Activated naive CD8-positive, alpha-beta T cell treated with anti-CD3 and anti-CD28 coated beads, Interleukin-2, amount 50 U/mL, for 16 hours (primary cell): ENCODE results near the gene P2RY8.
"Not testable (repeated sequence)": the region's sequence is repeated elsewhere in the genome, so short reads cannot be mapped to it uniquely, and the experiment has no call there.

Source experiments
- DNase-seq: peaks from one replicate; pipeline ENCODE4 v3.0.0-alpha.2; 2020; ENCODE audit warnings: low read depth, low spot score

Gene P2RY8

DNA sequence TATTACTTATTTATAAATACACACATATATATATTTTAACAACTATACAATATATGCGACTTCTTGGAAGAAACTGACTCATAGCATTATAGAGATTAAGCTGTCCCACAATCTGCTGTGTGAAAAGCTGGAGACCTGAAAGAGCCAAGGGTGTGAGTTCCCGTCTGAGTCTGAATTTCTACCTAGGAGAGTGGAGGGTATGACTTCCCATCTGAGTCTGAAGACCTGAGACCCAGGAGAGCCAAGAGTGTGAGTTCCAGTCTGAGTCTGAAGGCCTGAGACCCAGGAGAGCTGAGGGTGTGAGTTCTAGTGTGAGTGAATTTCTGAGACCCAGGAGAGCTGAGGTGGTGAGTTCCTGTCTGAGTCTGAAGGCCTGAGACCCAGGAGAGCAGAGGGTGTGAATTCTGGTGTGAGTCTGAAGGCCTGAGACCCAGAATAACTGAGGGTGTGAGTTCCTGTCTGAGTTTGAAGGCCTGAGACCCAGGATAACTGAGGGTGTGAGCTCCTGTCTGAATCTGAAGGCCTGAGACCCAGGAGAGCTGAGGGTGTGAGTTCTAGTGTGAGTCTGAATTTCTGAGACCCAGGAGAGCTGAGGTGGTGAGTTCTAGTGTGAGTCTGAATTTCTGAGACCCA lies 8.9 kb upstream of the P2RY8 start:
- DNase-seq: no peak

DNA sequence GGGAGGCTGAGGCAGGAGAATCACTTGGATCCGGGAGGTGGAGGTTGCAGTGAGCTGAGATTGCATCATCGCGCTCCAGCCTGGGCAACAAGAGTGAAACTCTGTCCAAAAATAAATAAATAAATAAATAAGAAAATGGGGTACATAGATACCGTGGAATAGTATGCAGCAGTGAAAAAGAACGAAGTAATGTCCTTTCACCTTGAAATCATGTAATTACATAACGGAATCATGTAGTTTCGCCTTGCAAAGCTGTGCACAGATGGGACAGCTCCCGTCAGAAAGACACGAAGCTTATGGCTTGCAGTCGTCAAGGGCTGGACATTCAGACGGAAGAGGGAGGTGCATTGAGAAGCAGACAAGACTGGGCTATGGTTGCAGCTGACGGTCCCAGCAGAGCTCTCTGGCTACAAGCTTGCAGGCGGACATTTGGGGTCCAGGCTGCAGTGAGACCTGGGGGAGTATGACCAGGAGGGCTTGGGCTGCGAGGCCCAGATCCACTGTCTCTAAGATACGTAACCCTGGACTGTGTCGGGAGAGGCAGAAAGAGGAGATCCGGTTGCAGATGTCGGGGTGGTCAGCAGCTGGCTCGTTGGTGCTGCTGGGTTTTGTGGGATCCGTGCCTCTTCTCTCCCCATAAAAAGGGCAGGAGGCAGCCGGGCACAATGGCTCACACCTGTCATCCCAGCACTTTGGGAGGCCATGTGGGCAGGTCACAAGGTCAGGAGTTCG lies 6.2 kb upstream of the P2RY8 start:
- no peak for DNase-seq

DNA sequence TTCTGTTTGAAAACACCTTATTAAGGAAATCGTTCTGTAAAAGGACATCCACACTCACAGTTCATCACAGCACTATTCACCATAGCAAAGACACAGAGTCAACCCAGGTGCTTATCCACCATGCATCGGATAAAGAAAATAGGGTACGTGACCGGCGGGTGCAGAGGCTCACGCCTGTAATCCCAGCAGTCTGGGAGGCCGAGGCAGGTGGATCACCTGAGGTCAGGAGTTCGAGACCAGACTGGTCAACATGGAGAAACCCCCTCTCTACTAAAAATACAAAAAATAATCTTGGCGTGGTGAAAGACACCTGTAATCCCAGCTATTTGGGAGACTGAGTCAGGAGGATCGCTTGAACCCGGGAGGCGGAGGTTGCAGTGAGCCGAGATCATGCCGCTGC lies 2.2 kb upstream of the P2RY8 start:
- DNase-seq: not testable (repeated sequence)

DNA sequence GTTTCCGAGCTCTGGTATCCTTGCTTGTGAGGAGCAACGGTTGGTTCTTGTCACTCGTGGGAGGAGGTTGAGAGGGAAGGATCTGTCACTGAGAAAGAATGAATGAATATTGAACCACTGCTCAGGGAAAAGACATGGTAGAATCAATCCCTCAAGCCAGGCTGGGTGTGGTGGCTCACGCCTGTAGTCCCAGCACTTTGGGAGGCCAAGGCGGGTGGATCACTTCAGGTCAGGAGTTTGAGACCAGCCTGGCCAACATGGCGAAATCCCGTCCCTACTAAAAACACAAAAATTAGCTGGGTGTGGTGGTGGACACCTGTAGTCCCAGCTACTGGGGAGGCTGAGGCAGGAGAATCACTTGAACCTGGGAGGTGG lies 718 bp upstream of the P2RY8 start:
- not testable (repeated sequence) for DNase-seq

DNA sequence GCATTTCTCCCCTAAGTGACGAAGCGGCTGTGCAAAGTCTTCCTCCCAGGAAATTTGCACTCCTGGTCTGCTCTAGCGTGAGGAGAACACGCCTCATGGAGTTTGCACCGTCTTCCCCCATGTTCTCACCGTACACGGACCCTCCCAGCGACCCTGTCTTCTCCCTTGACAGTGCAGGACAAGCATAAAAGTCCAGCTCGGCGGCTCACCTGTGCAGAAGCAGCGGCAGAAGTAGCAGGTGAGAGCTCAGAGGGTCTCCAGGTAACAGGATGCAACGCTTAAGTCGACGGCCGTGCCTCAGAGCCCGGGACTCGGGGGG lies 314 bp downstream of the P2RY8 start:
- no peak for DNase-seq

DNA sequence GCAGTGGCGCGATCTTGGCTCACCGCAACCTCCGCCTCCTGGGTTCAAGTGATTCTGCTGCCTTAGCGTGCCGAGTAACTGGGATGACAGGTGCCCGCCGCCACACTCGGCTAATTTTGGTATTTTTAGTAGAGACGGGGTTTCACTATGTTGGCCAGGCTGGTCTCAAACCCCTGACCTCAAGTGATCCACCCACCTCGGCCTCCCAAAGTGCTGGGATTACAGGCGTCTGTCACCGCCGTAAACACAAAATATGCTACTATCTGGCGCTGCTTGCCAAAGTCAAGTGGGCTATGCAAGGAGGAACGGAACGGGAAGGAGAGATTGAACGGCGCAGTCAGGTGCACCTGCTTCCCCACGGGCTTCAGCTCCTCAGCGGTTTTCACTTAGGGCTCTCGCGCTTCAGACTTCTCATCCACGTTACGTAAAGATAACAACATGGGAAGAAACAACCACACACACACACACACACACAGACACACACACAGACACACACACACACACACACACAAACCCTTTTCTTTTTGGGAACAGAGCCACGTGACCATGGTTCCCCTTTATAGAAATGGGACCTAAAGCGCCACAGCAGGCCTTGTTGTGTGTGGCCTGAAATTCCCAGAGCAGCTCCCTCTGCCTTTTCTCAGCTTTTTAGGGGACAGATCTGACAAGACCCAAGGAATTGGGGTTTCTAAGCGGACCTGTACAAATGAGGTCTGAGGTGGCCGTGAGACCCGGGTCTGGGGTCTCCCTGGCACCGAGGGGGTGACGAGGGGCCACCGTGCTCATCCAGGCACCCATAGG lies 1.5 kb downstream of the P2RY8 start:
- DNase-seq: no peak

DNA sequence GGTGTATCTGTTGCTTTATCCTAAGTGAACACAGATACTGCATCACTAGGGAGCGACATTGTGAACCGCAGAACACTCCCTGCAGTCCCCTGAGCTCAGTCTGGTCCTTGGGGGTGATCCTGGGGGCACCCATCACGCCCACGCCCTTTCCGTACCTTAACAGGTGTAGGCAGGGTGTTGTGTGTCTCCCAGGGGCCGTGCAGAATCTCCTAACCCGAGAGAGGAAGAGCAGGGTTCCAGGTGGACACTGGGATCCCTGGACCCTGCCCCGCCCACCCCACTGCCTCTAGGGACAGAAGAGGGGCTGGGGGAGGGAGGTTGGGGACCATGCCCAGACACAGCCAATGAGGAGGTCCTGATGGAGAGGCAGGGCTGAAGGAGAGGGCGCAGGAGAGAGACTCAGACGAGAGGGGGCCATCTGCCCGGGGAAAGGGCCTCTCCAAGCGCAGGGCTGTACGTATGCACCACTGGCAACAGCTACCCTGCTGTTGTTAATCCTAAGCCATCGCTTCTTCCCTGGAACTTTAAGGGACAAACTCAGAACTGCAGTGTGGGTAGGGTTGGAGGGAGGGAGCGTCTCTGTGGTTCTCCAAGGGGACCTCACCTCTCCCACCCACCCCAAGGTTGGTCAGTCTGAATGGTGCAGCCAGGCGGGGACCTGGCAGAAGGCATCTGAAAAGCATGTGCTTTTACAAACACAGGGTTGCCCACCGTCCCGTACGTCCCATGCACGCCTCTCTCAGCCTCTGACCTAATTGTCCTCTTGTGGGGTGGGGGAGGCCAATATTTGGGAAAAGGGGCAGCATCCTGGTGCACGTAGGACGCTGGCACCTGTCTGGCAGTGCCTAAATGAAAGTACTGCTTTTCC lies 2.5 kb downstream of the P2RY8 start:
- no peak for DNase-seq

DNA sequence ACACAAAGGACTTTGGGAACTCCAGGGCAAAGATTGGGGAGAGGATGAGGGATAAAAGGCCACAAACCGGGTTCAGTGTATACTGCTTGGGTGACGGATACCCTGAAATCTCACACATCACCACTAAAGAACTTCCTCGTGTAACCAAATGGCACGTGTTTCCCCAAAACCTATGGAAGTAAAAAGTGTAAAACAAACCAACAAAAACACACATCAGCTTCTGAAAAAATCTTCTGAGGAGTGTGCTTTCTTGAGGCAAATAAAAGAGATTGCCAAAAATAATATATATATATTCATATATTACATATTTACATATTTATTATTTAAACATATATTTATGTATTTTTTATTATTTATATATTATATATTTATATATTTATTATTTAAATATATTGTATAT lies 3.9 kb downstream of the P2RY8 start:
- DNase-seq: no peak

DNA sequence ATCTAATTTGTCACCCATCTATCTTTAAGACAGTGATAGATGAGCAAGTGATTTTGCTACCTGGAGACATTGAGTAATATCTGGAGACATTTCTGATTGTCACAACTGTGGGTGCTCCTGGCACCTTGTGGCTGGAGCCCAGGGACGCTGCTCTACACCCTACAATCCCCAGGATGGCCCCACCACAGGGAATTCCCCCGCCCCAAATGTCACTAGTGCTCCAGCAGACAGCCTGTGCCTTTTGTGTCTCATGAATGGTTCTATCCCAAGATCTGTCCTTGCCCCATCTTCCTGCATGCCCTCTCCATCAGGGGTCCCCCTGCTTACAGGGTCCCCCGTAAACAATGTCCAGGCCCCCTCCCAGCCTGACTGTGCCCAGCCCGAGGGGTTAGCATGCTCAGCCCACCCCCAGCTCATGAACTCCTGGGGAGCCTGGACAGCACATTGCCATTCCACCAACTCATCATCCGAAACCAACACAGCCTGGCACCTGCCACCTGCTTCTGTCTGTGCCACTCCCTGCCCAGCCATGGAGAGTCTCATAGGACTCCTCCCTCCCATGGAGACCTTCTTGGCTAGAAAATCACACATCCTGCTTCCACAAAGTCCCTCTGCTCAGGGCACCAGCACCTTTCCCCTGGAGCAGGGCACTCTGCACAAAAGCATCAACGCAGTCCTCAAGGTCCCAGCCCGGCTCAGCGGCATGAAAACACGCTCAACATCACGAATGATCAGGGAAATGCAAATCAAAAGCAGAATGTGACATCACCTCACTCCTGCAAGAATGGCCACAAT lies 5.7 kb downstream of the P2RY8 start:
- DNase-seq: no peak

DNA sequence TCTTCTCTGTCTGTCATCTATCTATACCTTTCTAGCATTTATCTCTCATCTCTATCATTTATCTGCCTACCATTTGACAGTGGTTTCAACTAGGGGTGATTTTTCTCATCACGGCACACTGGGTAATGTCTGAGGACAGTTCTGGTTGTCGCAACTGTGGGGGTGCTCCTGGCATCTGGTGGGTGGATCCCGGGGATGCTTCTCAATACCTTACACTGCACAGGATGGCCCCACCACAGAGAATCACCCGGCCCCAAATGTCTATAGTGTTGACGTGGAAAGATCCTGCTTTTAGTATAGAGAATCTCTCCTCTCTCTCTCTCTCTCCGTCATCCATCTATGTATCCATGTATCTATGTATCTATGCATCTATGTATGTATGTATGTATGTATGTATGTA lies 7.2 kb downstream of the P2RY8 start:
- no peak for DNase-seq

DNA sequence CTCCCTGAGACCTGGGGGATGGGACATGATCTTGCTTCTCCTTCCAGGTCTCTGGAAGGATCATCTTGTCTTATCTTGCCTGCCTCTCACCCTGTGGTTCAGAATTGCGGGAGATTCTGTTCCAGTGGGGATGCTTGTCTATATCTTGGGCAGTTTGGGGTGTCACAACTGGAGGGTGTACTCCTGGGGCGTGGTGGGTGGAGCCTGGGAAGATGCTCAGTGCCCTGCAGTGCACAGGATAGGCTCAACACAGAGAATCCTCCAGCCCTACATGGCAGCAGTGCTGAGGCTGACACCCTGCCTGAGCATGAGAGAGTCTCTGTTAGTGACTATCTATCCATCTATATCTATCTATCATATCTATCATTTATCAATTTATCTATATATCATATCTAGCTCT lies 7.7 kb downstream of the P2RY8 start:
- DNase-seq: no peak

DNA sequence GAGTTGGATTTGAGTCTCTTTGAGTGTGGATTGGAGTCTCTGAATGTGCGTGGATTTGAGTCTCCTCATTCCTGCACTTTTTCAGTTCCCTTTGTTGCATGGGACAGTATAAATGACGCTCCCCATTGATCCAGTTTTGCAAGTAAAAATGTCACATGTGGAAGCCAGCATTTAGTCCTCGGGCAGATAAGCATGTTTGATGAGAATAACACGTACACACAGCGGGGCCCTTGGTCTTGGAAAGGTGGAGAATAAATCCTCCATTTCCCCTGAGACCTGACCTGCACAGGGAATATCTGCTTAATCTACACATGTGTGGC lies 8.1 kb downstream of the P2RY8 start:
- DNase-seq: no peak

DNA sequence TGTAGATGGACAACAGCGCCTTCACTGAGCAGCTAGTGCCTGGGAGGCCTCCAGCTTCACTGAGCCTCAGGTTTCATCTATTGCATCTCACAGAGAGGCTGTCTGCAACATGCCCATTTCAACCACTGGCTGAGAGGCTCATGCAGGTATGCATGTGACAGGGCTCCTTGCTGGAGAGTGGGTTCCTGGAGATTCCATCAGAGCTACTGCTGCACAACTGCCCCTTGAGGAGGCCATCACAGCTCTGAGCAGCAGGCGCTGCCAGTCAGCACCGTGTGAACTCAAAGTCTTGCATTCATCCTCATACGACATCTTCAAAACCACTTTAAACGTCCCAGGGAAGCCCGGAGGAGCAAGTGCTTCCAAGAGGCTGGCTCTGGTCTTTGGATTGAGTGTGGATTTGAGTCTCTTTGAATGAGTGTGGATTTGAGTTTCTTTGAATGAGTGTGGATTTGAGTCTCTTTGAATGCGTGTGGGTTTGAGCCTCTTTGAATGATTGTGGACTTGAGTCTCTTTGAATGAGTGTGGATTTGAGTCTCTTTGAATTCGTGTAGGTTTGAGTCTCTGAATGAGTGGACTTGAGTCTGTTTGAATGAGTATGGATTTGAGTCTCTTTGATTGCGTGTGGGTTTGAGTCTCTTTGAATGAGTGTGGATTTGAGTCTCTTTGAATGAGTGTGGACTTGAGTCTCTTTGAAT lies 8.7 kb downstream of the P2RY8 start:
- no peak for DNase-seq

DNA sequence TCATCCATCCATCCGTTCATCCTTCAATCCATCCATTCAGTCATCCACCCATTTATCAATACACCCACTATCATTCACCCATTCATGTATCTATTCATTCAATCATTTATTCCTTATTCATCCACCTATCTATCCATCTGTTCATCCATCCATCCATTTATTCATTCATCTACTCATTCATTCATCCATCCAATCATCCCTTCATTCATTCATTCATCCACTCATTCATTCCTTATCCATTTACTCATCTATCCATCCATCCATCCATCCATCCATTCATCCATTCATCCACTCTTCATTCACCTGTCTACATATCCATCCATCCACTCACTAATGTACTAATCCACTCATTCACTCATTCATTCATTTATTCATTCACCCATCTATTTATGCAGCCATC lies 9.5 kb downstream of the P2RY8 start:
- DNase-seq: no peak

DNA sequence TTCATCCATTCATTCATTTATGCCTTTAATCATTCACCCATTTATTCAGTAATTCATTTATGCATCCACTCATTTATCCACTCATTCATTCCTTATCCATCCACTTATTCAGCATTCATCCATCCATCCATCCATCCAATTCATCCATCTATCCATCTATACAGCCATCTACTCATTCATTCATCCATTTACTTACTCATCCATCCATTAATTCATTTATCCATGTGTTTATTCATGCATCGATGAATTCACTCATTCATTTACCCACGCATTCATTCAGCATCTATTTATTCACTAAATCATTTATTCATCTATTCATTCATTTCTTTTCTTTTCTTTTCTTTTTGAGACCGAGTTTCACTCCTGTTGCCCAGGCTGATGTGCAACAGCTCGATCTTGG lies 10.4 kb downstream of the P2RY8 start:
- DNase-seq: no peak

DNA sequence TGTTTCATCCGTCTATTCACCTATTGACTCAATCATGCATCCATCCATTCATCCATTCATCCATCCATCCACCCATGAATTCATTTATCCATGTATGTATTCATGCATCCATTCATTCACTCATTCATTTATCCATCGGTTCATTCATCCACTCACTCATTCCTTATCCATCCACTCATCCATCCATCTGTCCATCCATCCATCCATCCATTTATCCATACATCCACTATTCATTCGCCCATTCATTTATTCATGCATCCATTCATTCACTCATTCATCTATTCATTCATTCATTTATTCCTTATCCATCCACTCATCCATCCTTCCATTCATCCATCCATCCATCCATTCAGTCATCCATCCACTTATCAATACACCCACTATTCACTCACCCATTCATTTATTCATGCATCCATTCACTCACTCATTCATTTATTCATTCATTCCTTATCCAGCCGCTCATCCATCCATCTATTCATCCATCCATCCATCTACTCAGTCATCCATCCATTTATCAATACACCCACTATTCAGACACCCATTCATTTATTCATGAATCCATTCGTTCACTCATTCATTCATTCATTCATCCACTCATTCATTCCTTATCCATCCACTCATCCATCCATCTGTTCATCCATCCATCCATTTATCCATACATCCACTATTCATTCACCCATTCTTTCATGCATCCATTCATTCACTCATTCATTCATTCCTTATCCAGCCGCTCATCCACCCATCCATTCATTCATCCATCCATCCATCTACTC lies 11.2 kb downstream of the P2RY8 start:
- DNase-seq: no peak

DNA sequence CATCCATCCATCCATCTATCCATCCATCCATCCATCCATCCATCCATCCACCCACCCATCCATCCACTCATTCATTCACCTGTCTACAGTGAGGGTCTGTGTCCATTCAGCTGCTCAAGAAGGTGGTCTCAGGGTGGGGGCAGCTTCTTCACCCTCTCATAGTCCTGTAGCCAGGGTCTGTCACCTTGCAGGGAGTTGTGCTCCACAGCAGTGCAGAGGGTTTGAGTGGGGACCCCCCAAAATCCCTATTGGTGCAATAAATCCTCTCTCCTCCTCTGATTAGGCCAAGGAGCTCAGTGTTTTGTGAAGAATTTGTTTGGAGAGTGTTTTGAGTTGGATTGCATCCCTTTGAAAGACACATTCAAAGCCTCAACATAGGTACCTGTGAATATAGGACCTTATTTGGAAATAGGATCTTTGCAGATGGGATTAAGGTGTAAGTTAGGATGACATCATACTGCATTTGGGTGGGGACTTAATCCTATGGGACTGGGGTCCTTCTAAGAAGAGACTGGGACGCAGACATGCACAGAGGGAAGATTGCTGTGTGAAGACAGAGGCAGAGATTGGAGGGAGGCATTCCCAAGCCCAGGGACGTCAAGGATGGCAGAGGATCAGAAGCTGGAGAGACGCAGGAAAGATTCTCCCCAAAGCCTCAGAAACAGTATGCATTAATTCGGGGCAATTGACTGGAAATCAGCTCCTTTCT lies 12.0 kb downstream of the P2RY8 start:
- DNase-seq: no peak

DNA sequence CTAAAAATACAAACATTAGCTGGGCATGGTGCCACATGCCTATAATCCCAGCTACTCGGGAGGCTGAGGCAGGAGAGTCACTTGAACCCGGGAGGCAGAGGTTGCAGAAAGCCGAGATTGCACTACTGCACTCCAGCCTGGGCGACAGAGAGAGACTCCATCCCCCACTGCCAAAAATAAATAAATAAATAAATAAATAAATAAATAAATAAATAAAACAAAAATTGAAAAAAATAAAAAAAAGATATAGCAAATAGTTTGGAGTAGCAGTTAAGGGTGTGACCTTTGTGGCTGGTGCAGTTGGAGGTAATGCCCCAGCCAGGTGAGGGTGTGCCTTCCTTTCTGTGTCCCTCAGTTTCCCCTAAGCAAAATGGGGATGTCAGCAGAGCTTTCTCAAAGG lies 14.1 kb downstream of the P2RY8 start:
- DNase-seq: not testable (repeated sequence)

DNA sequence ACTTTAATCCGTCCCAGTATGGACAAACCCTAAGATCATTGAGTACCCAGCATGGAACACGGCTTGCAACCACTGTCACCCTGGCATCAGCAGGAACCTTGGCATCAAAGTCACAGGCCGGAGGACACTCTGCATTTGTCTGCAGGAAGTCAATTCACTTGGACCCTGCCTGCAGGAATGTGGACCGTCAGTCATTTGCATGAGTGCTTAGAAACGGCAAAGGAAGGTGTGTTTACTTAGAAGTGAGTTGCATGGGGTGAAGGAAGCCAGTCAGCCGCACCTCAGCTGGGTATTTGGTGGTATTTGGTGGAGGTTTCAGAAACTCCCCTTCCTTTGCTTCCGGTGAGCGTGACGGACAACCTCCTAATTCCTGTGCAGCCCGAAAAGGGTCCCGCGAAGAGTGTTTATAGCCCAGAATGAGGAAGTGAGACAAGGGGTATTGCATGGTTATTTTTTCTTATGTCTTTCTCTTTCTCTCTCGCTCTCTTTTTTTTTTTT lies 15.5 kb downstream of the P2RY8 start:
- DNase-seq: no peak
